Kidney tubule cell (primary cell): ENCODE measurements around the gene ADAMTSL5.
"Not testable (repeated sequence)": the region's sequence is repeated elsewhere in the genome, so short reads cannot be mapped to it uniquely, and the experiment has no call there.

Experiments used
- DNase-seq: peaks from one replicate; pipeline ENCODE4 v3.0.0-alpha.2; 2018; ENCODE audit warnings: low spot score

The ADAMTSL5 gene, protein sequence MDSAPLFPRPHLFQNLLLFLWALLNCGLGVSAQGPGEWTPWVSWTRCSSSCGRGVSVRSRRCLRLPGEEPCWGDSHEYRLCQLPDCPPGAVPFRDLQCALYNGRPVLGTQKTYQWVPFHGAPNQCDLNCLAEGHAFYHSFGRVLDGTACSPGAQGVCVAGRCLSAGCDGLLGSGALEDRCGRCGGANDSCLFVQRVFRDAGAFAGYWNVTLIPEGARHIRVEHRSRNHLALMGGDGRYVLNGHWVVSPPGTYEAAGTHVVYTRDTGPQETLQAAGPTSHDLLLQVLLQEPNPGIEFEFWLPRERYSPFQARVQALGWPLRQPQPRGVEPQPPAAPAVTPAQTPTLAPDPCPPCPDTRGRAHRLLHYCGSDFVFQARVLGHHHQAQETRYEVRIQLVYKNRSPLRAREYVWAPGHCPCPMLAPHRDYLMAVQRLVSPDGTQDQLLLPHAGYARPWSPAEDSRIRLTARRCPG

DNA sequence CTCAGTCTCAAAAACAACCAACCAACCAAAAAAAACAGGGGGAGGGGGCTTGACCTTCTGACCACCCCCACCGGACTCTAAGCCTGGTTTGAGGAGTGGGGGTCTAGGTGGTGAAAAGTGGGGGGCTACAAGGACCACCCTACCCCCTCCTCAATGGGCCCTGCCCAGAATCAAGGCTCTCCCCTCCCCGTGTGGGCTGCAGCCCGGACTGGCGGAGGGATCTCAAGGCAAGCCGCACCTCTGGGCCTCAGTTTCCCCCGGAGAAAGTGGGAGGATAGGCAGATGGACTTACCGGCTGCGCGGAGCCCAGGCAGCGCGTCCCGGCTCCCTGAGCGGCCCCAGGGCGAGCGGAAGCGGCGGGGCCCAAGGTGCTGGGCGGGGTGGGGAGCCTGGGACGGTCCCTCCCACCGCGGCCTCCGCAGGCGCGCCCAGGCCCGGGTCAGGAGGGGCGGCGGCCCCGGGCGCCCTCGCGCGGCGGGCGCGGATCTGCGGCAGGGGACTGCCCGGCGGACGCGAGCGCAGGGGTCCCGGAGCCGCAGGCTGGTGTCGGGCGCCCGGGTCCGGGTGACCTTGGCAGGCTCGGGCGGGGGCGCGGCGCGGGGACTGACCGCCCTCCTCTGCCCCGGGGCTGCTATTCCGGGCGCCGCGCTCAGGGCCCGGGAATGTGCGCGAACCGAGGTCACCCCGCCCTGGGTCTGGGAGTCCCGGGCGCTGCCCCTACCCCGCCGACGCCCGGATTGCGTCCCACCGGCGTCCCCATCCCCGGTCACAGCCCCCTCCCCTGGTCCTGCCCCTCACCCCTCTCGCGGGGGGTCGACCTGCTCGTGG, at the start of gene ADAMTSL5:
Gene ADAMTSL5, minus strand, starts transcription at position 349 of the 828 bp plus-strand sequence. CDS start 2,076 bp downstream, outside the sequence.
- peak; percentile 71 for DNase-seq

DNA sequence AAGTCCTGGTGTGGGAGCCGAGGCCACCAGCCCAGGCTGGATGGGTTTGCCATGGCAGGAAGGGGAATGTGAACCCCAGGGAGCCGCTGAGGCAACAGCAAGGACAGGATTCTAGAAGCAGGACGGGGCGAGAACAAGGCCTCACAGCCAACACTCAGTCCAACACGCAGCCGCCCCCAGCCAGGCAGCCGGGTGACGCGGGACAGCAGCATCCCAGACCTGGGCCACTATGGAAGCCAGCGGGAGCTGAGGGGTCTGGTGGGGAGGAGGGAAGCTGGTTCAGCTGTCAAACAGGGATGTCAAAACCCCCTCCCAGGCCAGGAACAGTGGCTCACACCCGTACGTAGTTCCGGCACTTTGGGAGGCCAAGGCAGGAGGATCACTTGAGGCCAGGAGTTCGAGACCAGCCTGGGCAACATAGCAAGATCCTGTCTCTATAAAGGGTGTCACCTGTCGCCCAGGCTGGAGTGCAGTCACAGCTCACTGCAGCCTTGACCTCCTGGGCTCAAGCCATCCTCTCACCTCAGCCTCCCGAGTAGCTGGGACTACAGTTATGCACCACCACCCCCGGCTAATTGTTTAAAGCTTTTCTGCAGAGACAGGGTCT, 48.5 kb upstream of the ADAMTSL5 start:
- DNase-seq, result no peak

DNA sequence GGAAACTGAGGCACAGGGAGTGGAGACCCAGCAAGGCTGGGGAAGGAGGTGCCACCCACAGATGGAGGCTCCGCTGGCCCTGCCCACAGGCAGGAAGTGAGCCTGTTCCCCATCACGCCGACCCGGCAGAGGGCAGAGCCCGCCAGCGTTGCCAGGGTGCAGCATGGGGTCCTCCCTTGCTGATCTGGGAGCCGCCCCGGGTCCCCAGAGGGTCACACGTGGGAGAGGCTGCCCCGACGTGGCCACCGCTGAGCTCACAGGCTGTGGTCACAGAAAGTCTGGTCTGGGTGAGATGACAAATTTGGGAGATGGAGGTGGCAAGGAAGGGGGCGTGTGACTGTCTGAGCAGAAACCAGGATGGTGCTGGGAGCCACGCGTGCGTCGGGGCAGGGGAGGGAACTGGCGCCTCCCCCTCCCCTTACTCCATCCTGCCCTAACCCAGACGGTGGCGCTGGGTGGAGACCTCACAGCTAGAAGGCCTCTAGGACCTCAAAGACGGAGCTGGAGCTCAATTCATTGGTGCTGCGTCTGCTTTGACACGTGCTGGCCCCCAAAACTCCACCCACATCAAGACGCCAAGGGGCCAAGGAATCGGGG, 47.6 kb upstream of the ADAMTSL5 start:
- DNase-seq, result no peak

DNA sequence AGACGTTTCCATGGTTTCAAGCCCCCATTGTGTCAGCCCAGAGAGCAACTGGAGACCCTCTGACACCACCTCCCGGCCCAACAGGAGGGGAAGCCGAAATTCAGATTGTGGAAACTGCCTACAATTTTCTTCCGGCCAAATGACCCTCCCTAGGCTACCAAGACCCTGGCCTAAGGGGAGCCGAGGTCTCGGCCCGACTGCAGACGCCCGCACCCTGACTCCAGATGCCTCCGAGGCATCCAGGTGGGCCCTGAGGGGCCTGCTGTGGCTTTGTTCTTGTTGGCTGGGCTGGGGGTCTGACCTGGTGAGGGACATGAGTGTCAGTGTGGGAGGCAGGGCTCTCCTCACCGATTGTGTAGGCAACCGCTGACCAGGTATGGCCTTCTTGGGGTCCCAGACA, 45.7 kb upstream of the ADAMTSL5 start:
- DNase-seq, result no peak

DNA sequence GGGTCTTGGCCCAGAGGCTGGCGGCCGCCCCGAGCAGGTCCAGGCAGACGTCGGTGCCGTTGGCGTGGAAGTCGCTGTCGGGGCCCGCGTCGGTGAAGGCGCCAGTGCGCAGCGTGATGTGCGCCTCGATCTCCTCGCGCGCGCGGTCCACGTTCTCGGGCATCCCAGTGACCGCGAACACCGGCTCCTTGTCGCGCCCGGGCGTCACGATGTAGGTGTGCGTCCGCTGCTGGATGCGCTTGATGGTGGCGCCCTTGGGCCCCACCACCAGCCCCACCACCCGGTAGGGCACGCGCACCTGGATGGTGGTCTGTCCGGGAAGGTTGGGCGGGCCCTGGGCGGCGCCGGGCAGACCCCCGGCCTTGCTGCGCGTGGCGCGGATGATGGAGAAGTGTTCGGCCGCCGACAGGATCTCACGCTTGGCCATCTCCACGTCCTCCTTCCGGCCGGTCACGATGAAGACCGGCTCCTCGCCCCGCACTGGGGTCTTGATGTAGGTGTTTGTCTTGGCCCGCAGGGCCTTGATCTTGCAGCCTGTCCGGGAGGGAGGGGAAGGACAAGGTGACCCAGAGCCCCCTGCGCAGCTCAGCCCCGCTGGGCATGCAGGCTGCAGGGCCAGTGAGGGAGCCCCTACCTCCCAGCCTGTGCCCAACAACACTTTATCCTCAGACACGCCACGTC, 43.7 kb upstream of the ADAMTSL5 start:
- no peak for DNase-seq

DNA sequence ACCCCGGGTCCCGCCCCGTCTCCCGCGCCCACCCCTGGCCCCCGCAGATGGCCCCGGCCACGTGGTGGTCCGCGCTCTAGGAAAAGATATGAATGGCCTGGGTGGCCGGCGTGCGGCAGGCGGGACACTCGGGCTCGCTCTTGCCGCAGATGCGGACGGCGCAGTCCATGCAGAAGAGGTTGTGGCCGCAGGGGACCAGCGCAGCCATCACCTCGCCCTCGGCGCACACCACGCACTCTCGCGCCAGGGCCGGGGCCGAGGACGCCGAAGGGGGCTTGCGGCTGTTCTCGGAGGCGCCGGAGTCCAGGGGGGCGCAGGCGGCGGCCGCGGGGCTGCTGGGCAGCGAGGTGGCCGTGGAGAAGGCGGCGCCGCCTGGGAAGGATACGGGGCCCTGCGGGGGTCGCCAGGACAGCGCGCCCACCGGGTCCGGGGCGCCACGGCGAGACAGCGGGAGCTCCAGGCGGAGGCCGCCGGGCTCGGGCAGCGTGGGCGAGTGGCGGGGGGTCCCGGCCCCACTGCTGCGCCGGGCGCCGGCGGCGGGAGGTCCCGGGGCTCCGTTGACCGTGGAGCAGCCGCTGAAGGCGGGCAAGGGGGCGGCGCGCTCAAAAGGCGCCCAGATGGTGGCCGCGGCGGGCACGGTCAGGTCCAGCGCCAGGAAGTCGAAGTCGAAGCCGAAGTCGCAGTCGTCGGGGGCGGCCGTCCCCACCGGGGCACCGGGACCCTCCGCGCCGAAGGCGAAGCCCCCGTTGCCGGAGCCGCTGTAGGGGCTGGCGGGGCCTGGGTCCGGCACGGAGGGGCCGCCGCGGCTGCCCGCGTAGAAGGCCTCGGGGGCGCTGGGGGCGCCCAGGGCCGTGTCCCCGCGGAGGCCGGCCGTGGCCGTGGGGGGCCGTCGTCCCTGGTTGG, 42.9 kb upstream of the ADAMTSL5 start:
- DNase-seq, result no peak

DNA sequence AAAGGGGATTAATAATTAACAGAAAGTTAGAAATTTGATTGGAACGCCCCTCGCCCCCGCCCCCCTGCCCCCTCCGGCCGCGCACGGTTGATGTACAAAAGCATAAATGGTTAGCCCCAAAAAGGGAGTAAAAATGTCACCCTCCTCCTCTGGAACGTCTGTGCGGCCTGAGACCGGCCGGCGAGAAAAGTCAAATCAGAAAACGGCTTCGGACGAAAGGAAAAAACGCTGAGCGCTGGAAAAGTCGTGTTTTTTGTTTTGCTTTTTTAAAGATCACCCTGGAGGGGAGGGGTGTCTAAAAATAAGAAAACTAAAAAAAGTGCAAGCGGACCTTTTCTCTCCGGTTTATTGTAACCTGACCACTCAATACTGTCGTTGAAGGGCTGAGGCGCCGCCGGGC, 42.1 kb upstream of the ADAMTSL5 start:
- no peak for DNase-seq

DNA sequence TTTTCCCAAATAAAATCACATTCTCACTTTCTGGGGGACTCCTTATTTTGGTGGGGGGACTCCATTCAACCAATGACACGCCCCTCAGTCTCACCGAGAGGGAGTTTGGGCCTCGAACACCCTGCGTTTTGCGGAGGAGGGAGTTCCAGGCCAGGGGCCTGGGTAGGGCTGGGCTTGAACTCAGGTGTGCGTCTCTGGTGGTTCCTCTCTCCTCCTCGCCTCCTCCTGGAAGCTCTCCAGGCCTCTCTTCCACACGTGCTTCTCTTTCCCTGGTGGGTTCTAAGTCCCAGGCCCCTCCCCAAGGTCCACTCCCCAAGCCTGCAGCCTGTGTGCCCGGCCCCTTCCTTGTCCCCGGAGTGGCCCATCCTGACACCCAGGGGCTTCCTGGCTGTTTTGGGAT, 40.6 kb upstream of the ADAMTSL5 start:
- no peak for DNase-seq

DNA sequence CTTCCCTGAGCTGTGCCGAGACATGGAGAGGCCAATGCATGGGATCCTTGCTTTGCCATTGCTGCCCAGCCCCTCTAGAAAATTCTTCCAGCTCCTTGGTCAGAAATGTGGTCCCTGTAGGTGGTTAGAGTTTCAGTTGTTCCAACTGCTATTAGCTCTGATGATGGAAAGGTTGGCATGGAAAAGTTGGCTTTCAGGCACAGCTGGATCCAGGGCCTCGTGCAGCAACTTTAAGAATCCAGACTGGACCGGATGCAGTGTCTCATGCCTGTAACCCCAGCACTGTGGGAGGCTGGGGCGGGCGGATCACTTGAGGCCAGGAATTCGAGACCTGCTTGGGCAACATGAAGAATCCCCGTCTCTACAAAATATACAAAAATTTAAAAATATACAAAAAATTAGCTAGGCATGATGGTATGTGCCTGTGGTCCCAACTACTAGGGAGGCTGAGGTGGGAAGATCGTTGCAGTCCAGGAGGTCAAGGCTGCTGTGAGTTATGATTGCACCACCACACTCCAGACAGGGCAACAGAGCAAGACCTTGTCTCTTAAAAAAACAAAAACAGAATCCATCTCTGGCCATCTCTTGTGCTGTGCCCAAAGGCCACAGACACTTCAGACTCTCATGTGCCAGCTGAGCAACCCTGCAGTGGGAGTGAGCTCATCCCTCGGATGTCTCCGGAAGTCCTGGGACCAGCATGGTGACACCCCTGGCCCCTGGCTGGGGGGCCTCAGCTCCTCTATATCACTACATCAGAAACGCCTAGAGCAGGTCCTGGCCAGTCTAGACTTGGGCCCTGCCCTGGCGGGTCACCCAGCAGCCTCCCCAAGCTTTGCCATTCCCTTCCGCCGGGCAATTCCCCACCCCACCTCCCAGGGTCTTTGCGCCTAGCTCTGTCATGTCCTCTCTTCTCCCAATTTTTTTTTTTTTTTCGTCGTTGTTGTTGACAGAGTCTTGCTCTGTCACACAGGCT, 38.5 kb upstream of the ADAMTSL5 start:
- no peak for DNase-seq

DNA sequence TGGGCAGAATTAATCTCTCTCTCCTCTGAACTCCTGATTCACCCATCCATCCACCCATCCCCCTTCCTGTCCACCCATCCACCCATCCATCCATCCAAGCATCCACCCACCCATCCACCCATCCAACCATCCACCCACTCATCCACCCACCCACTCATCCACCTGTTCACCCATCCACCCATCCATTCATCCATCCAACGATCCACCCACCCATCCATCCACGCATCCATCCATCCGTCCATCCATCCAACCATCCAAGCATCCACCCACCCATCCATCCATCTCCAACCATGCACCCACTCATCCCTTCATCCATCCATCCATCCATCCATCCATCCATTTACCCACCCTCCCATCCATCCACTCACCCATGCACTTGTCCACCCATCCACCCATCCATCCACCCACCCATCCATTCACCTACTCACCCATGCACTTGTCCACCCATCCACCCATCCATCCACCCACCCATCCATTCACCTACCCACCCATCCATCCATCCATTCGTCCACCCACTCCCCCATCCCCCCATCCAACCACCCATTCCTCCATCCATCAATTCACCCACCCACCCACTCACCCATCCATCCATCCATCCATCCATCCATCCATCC, 36.6 kb upstream of the ADAMTSL5 start:
- no peak for DNase-seq

DNA sequence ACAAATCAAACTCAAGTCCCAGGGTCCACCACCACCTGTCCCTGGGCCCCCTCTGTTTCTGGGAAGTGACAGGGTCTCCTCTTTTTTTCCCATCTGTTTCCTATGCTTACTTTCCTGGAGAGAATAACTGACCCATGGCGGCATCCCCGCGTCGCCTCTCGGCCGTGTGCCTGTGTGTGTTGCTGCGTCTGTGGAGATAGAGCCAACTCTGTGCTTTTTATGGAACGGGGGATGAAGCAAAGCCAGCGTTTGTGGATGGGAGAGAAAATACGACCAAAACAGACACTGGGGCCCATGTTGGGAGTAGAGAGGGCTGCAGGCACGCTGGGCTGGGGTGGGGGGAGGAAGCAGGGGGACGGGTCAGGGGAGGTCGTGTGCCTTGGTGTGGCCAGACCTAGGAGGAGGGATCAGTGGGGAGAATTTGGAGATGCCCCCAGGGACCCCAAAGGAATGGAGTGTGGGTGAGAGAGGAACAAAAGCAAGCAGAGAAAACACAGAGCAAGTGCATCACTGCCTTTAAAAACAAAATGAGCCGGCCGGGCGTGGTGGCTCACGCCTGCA, 27.6 kb upstream of the ADAMTSL5 start:
- no peak for DNase-seq

DNA sequence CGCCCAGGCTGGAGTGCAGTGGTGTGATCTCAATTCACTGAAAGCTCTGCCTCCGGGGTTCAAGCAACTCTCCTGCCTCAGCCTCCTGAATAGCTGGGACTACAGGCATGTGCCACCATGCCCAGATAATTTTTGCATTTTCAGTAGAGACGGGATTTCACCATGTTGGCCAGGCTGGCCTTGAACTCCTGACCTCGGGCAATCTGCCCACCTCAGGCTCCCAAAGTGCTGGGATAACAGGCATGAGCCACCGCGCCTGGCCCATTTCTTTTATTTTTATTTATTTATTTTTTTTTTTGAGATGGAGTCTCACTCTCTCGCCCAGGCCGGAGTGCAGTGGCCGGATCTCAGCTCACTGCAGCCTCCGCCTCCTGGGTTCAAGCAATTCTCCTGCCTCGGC, 26.9 kb upstream of the ADAMTSL5 start:
- DNase-seq, result not testable (repeated sequence)

DNA sequence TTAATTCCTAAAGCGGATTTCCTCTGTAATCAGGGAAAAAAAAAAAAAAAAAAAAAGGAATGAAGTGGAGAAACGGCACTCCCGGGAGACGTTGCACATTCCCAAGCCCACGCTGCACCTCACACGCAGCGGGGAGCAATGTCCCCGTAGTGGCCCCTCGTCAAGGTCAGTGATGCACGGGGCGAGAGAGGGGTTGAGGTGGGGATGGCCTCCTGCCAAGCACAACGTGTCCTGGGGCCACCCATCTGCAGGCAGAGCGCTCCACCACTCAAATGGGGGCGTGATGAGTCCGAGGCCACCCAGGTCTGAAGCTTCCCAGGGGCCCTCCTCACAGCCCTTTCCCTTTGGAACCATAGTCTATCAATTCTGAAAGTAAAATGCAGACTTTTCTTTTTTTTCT, 26.2 kb upstream of the ADAMTSL5 start:
- no peak for DNase-seq

DNA sequence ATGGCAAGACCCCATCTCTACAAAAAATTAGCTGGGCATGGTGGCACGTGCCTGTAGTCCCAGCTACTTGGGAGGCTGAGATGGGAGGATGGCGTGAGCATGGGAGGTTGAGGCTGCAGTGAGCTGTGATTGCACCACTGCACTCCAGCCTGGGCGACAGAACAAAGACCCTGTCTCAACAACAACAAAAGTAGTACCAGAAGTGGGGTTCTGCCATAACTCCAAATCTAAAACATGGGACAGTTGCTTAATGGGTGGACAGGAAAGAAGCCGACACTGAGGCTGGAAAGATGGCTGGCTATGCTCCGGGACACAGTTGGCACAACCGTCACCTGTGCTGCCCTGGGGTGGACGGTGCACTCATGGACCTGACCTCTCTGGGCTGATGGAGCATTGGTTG, 22.9 kb upstream of the ADAMTSL5 start:
- not testable (repeated sequence) for DNase-seq

DNA sequence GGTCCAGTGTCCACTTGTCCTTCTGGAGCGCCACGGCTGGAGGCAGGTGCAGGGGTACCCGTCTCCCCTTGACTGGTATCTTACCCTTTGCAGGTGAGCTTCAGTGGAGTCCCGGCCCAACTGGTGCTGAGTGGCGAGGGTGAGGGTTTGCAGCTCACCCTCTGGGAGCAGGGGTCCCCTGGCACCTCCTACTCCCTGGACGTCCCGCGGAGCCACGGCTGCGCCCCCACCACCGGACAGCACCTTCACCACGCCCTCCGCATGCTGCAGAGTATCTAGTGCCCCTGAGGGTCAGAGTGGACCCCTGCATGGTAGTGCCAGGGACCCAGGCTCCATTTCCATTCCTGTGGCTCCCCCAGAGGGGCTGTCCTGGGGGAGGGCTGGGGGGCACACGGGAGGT, 22.2 kb upstream of the ADAMTSL5 start:
- no peak for DNase-seq

DNA sequence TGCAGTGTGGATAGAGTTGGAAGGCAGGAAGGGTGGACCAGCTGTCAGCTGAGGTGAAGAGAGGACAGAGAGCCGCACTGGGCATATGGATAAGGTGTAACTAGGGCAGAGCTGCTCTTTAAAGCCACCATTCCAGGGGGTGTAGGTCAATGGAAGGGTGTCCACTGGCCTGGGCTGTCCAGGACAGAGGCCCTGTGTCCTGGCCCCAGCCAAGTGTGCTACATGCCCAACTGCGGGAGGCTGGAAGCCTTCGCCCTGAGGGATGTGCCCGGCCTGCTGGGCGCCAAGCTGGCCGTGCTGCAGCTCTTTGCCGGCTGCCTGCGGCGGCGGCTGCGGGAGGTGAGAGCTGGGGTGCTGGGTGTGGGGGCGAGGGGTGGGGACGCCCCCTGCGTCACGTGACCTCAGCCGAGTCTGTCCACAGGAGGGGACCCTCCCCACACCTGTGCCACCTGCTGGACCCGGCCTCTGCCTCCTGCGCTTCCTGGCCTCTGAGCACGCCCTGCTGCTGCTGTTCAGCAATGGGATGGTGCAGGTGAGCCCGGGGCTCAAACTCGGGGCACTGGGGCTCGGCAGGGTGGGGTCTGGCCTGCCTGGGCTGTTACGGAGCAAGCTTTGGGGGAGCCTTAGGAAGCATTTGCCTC, 20.8 kb upstream of the ADAMTSL5 start:
- DNase-seq, result no peak

DNA sequence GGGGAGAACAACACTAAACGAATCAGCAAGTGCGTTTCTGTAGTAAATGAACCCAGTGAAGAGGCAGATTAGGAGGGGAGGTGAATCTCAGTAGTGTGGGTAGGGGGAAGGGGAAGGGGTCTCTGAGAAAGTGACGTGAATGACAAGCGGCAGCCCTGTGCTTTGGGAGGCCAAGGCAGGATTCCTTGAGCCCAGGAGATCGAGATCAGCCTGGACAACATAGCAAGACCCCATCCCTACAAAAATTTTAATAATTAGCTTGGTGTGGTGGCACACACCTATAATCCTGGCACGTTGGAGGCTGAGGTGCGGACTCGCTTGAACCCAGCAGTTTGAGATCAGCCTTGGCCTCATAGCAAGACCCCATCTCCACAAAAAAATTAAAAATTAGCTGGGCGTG, 19.2 kb upstream of the ADAMTSL5 start:
- no peak for DNase-seq

DNA sequence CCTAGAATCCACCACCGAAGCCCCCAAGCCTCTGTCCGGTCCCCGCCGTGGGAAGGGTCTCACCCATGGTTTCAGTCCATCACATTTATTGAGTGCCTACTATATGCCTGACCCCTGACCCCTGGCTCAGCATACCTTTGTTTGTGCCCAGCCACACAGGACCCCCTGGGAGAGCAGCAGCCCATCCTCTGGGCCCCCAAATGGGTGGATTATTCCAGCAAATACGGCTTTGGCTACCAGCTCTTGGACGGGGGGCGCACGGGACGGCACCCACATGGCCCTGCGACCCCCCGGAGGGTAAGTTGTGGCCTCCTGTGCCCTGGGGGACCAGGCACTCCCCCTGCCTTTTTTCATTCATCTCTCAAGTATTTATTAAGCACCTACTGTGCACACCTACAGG, 18.8 kb upstream of the ADAMTSL5 start:
- no peak for DNase-seq
